Neutrophil (primary cell): ENCODE results near the gene PLEKHA7.

Source experiments
- H3K27ac ChIP-seq: fragments of 200-600 bp; sonication (generic); 2 replicates; pipeline ENCODE4 v1.5.1; 2016; ENCODE audit warnings: mild to moderate bottlenecking, moderate library complexity
- H3K27me3 ChIP-seq: fragments of 200-600 bp; sonication (generic); 2 replicates; pipeline ENCODE4 v1.6.0; 2016; ENCODE audit warnings: mild to moderate bottlenecking
- H3K36me3 ChIP-seq: fragments of 200-600 bp; sonication (generic); 2 replicates; pipeline ENCODE4 v1.5.1; 2017
- H3K4me1 ChIP-seq, 2 experiments: fragments of 200-600 bp in 1 of 2; sonication (generic) in 1 of 2; 1 replicate in 1 of 2; 2 replicates in 1 of 2; pipeline versions ENCODE4 v1.5.1 to v1.6.1; 2013 to 2016; ENCODE audit warnings: low read depth in 1 of 2, low read length in 1 of 2, mild to moderate bottlenecking in 1 of 2, moderate library complexity in 1 of 2; ENCODE audit not compliant: control insufficient read depth in 1 of 2, insufficient read depth in 1 of 2
- H3K4me3 ChIP-seq, 2 experiments: fragments of 200-600 bp in 1 of 2; sonication (generic) in 1 of 2; 1 replicate in 1 of 2; 2 replicates in 1 of 2; pipeline ENCODE4 v1.5.1; 2013 to 2016; ENCODE audit warnings: low read depth in 1 of 2, low read length in 1 of 2, mild to moderate bottlenecking in 1 of 2, moderate library complexity in 1 of 2
- H3K9me3 ChIP-seq: fragments of 200-600 bp; sonication (generic); 2 replicates; pipeline ENCODE4 v1.5.1; 2016
- CTCF ChIP-seq: fragments of 200-600 bp; sonication (generic); IDR thresholded peaks from 2 replicates; pipeline ENCODE4 v1.5.1; 2016; ENCODE audit warnings: antibody characterized with exemption

Gene PLEKHA7

GRCh38 chr11:16785520-16786128, 228.6 kb downstream of the PLEKHA7 start:
- no peaks in the 10 kb centered on the region for H3K27me3 ChIP-seq
- peaks cover 0 to 4% of the 10 kb centered on the region in 2 experiments for H3K4me1 ChIP-seq
- H3K36me3 ChIP-seq, result no peaks in the 10 kb centered on the region
- H3K4me3 ChIP-seq, result no peak overlapping the region
- peak; percentile 85 for TF ChIP-seq CTCF
- no peaks in the 10 kb centered on the region for H3K9me3 ChIP-seq
- H3K27ac ChIP-seq, result no peak overlapping the region

- TF ChIP-seq CTCF, result no peak
- H3K27ac ChIP-seq, result no peak overlapping the region
Observed at GRCh38 chr11:16784666-16785065, 229.5 kb downstream of the PLEKHA7 start.

GRCh38 chr11:16784097-16784496, 230.1 kb downstream of the PLEKHA7 start:
- H3K36me3 ChIP-seq, result no peaks in the 10 kb centered on the region
- no peak for TF ChIP-seq CTCF

More at GRCh38 chr11:16784666-16785065, 229.5 kb downstream of the PLEKHA7 start:
- Histone ChIP-seq H3K4me1 (peaks cover 0 to 4% of the 10 kb centered on the region in 2 experiments), H3K27me3 (no peaks in the 10 kb centered on the region), H3K4me3 (no peak overlapping the region), H3K36me3 (no peaks in the 10 kb centered on the region), H3K9me3 (no peaks in the 10 kb centered on the region)

GRCh38 chr11:16783321-16783801, 230.9 kb downstream of the PLEKHA7 start:
- no peak for TF ChIP-seq CTCF
- Histone ChIP-seq H3K4me3 (no peak overlapping the region), H3K36me3 (no peaks in the 10 kb centered on the region)

More at GRCh38 chr11:16784097-16784496, 230.1 kb downstream of the PLEKHA7 start:
- Histone ChIP-seq H3K27me3 (no peaks in the 10 kb centered on the region), H3K9me3 (no peaks in the 10 kb centered on the region), H3K27ac (no peak overlapping the region), H3K4me3 (no peak overlapping the region), H3K4me1 (peaks cover 4% of the 10 kb centered on the region in 2 experiments)

GRCh38 chr11:16781936-16782919, 232.0 kb downstream of the PLEKHA7 start:
- no peak for TF ChIP-seq CTCF
- Histone ChIP-seq H3K4me1 (peaks cover 4% of the 10 kb centered on the region in 2 experiments), H3K27ac (no peak overlapping the region), H3K9me3 (no peaks in the 10 kb centered on the region), H3K27me3 (no peaks in the 10 kb centered on the region), H3K4me3 (no peak overlapping the region), H3K36me3 (no peaks in the 10 kb centered on the region)

More at GRCh38 chr11:16783321-16783801, 230.9 kb downstream of the PLEKHA7 start:
- Histone ChIP-seq H3K9me3 (no peaks in the 10 kb centered on the region), H3K4me1 (peaks cover 4% of the 10 kb centered on the region in 2 experiments), H3K27me3 (no peaks in the 10 kb centered on the region), H3K27ac (no peak overlapping the region)
